Activated CD8-positive, alpha-beta T cell treated with anti-CD3 and anti-CD28 coated beads, Interleukin-2, amount 10 ng/mL, durations not matched to agents 7 days and 5 days (primary cell): Measurements from ENCODE around the gene CERS2. TPM values are rescaled to one million over a fixed set of nuclear protein-coding genes. Genes with fewer than 3 reads are reported as not detected.

Experiments used
- ATAC-seq: fragments of 150-1000 bp; cut with Tn5 transposase; one replicate; pipeline ENCODE4 v1.10.0; 2021; ENCODE audit warnings: moderate library complexity
- CTCF ChIA-PET: fragments of 350-600 bp; sonication (Branson Sonifier 250); formaldehyde crosslinking; loops from one replicate; lab custom pipeline; 2021; ENCODE audit warnings: antibody characterized with exemption; lab: Charles Lee
- POLR2A ChIA-PET: fragments of 350-600 bp; sonication (Branson Sonifier 250); formaldehyde crosslinking; loops from one replicate; lab custom pipeline; 2021; ENCODE audit warnings: antibody characterized with exemption; lab: Charles Lee
- DNase-seq: peaks from one replicate; pipeline ENCODE4 v3.0.0-alpha.2; 2020
- H3K27ac Mint-ChIP-seq: one replicate; pipeline ENCODE4 v1.8.0; 2021; ENCODE audit warnings: mild to moderate bottlenecking, mixed read lengths
- H3K27me3 Mint-ChIP-seq: one replicate; pipeline ENCODE4 v1.8.0; 2021; ENCODE audit warnings: low read depth, mixed read lengths
- H3K36me3 Mint-ChIP-seq: one replicate; pipeline ENCODE4 v1.8.0; 2021; ENCODE audit warnings: low read depth, mixed read lengths
- H3K4me1 Mint-ChIP-seq: one replicate; pipeline ENCODE4 v1.8.0; 2021; ENCODE audit warnings: low read depth, mixed read lengths
- H3K4me3 Mint-ChIP-seq: one replicate; pipeline ENCODE4 v1.8.0; 2021; ENCODE audit warnings: mild to moderate bottlenecking, mixed read lengths
- H3K9me3 Mint-ChIP-seq: one replicate; pipeline ENCODE4 v1.8.0; 2022; ENCODE audit warnings: mixed read lengths; ENCODE audit not compliant: insufficient read depth
- total RNA-seq, 2 experiments: library from RNA; stranded (reverse); gene quantifications; one replicate each; pipeline ENCODE4 v1.2.3, GENCODE V29; 2021

CERS2 gene
- total RNA-seq, 2 experiments from 2014 or later: 149 to 150 TPM

DNA sequence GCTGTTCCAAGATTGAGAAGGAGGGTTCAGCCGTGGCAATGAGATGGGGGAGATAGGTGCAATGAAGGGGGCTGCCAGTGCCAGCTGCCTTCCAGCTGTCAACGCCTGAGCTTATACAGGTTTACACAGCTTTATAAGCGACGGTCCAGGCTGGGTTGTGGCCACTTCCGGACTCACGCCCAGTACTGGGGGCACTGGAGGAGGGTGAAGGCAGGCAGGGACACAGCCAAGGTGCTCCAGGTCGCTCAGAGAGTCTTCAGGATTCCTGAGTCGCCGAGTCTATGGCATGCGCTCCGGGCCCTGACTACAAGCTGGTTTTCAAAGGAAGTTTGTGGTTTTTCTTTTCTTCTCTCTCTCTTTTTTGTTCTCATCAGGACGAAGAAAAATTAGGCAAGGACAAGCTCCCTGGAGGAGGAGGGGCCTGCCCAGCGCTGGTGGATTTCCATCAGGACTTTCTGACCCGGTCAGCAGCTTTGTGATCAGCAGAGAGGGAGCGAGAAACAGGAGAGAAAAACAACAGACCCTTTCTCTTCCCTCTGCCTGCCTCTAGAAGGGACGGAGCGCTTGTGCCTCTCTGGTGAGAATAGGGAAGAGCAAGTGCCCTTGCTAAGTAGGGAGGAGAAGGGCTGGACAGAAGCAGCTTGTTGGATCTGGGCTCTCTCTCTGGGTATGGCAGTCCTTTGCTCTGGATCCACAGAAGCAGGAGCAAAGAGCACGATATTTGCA, 31.9 kb upstream of the CERS2 start, which contains the start of gene MINDY1:
MINDY1 (minus strand) TSS at position 576 of the 726 bp plus-strand sequence. CDS start 4,285 bp downstream, outside the sequence.
- H3K9me3 Mint-ChIP-seq: no peaks in the 10 kb centered on the region
- ChIA-PET POLR2A (interaction anchor here (0.6 to 2.0 kb wide), 15 partner anchors 8 to 1557 kb away, joined by 3 to 8 read pairs (median 4); partner anchors contain the start of genes APH1A, C1orf56, CERS2 and GOLPH3L), CTCF (interaction anchor here (0.7 to 5.9 kb wide), 21 partner anchors 11 to 446 kb away, joined by 3 to 94 read pairs (median 6); partner anchors contain the start of genes ANXA9, C1orf56, CDC42SE1 and GABPB2)
- peaks cover 14% of the 10 kb centered on the region for H3K36me3 Mint-ChIP-seq
- peaks cover 86% of the 10 kb centered on the region for H3K4me1 Mint-ChIP-seq
- ATAC-seq (peak; percentile 25), DNase-seq (peak; percentile 53)
- peak within 1 kb of the TSS; percentile 98 for H3K4me3 Mint-ChIP-seq
- peak within 1 kb of the TSS; percentile 91 for H3K27ac Mint-ChIP-seq
- no peaks in the 10 kb centered on the region for H3K27me3 Mint-ChIP-seq

DNA sequence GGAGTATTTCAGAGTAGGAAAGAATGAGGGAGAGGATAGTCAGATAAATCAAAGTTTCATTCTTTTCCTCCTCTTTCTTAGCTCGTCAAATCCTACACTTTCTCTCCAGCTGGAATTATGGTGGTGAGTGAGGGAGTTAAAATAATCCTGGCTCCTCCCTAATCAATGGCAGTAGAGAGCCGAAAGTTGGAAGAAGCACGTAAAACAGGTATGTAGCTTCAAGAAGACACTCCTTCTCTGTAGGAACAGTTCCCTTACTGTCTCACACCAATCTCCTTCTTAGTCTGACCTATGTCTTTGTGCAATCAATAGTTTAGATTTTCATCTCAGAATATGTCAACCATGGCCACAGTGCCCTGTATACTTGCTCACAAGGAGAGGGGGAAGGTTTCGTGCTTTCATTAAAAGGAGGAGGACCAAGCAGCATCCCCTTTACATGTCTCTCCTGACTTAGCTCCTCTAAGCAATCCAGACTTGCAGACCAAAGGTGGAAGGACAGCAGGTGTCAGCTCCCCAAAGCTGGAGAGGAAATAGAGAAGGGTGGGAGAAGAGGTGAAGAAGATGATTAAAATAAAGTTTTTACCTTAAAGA, 31.2 kb upstream of the CERS2 start:
- Mint-ChIP-seq H3K27ac (peak overlapping the region; percentile 91), H3K4me3 (peak overlapping the region; percentile 98), H3K36me3 (peaks cover 18% of the 10 kb centered on the region), H3K4me1 (peaks cover 80% of the 10 kb centered on the region), H3K27me3 (no peaks in the 10 kb centered on the region), H3K9me3 (no peaks in the 10 kb centered on the region)
- DNase-seq (no peak), ATAC-seq (no peak)
- POLR2A ChIA-PET: interaction anchor here (0.6 to 2.0 kb wide), 15 partner anchors 8 to 1558 kb away, joined by 3 to 8 read pairs (median 4); partner anchors contain the start of genes APH1A, C1orf56, CERS2 and GOLPH3L
- CTCF ChIA-PET: interaction anchor here (1.0 to 5.9 kb wide), 22 partner anchors 10 to 446 kb away, joined by 3 to 94 read pairs (median 6); partner anchors contain the start of genes ANXA9, C1orf56, CDC42SE1 and GABPB2

DNA sequence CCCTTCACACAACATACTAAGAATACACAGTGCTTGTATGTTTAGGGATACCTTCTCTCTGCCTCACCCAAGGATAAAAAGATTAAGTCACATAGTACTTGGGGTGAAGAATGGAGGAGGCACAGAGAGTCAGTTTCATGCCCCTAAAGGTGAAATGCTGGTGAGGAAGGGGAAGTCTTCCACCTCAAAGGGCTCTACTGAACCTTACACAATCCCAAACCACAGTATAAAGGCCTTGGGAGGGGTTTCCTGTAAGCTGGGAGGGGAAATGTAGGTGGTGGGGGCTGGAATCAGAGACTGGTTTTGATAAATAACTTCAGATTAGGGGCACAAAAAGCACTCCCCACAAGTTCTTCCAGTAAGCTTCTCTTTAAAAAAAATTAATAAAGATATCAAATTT, 28.5 kb upstream of the CERS2 start:
- ChIA-PET CTCF (interaction anchor here (0.6 to 5.9 kb wide), 6 partner anchors 7 to 425 kb away, joined by 3 to 94 read pairs (median 8); partner anchors contain the start of gene ANXA9), POLR2A (interaction anchor here (0.9 kb wide), 1 partner anchor 30 kb away, joined by 4 read pairs; no protein-coding TSS in a partner anchor)
- ATAC-seq: no peak

DNA sequence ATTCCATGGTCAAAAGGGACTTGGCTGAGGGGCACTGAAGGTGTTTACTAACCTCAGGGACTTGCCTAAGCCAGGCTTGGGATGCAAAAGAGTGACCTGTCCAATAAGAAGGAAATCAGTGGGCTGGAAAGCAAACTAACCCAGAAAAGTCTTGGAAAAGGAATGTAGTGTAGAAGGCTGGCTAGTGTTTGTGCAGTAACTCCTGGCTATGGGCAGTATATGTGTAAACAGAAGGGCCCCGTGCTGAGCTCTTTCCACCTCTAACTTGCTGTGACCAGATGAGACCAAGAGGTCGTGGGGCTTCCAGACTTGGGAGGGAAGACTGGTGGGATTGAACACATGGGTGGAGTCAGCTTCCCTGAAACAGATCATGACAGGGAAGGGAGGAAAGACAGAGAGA, 28.0 kb upstream of the CERS2 start:
- Mint-ChIP-seq H3K27ac (peak overlapping the region; percentile 80), H3K27me3 (no peaks in the 10 kb centered on the region), H3K4me3 (peak overlapping the region; percentile 39), H3K36me3 (peaks cover 28% of the 10 kb centered on the region), H3K9me3 (no peaks in the 10 kb centered on the region), H3K4me1 (peaks cover 69% of the 10 kb centered on the region)
- DNase-seq (no peak), ATAC-seq (no peak)
- CTCF ChIA-PET: interaction anchor here (1.2 to 5.9 kb wide), 5 partner anchors 7 to 236 kb away, joined by 3 to 94 read pairs (median 11); partner anchors contain the start of gene ANXA9
- POLR2A ChIA-PET: no interaction called here

More for the DNA sequence above, 28.5 kb upstream of the CERS2 start:
- peaks cover 74% of the 10 kb centered on the region for H3K4me1 Mint-ChIP-seq
- H3K27me3 Mint-ChIP-seq: no peaks in the 10 kb centered on the region
- H3K4me3 Mint-ChIP-seq: peak overlapping the region; percentile 39
- no peaks in the 10 kb centered on the region for H3K9me3 Mint-ChIP-seq
- H3K27ac Mint-ChIP-seq: peak overlapping the region; percentile 80
- H3K36me3 Mint-ChIP-seq: peaks cover 28% of the 10 kb centered on the region
- no peak for DNase-seq

DNA sequence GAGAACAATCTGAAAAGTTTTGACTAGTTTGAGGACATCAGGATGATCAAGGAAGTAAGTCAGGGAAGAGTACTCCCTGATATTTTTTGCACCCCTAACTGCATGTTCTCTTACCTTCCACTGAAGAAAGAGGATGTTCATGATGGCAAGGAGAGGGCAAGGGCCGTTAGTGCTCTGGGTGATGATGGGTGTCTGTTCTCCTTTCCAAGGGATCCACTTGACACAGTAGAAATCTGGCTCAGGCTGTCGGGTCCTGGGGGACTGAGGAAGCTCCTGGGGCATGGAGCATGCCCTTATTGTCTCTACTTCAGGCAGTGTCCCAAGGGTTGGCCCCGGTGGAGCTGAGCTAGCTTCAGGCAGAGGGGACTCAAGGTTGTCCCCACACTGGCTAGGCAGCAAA, 27.4 kb upstream of the CERS2 start:
- ChIA-PET CTCF (interaction anchor here (0.9 to 10.1 kb wide), 5 partner anchors 6 to 98 kb away, joined by 3 to 164 read pairs (median 60); partner anchors contain the start of gene ANXA9), POLR2A (no interaction called here)
- DNase-seq (no peak), ATAC-seq (no peak)
- no peak overlapping the region for H3K27ac Mint-ChIP-seq
- H3K36me3 Mint-ChIP-seq: peaks cover 31% of the 10 kb centered on the region
- no peaks in the 10 kb centered on the region for H3K9me3 Mint-ChIP-seq
- H3K4me1 Mint-ChIP-seq: peaks cover 63% of the 10 kb centered on the region
- no peaks in the 10 kb centered on the region for H3K27me3 Mint-ChIP-seq
- no peak overlapping the region for H3K4me3 Mint-ChIP-seq

DNA sequence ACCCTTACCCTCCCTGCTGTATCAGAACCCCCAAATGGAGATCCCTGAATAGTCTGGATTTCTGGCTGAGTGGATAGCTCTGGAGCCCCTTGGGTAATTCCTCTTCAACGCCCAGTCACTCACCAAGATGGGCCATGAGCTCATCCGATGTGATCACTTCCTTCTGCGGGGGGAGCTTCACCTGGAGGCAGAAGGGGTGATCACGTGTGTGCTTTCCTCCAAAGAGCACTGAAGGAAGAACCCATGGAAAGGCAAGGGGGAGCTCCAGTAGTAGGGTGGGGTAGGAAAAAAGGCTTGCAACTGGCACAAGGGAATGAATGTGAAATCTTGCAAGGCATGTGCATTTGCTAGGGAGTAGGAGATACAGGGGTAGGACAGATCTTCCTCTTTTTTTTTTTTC, 27.0 kb upstream of the CERS2 start:
- Mint-ChIP-seq H3K27me3 (no peaks in the 10 kb centered on the region), H3K36me3 (peaks cover 33% of the 10 kb centered on the region), H3K4me1 (peaks cover 59% of the 10 kb centered on the region), H3K27ac (no peak overlapping the region), H3K4me3 (no peak overlapping the region), H3K9me3 (no peaks in the 10 kb centered on the region)
- ATAC-seq: no peak
- CTCF ChIA-PET: interaction anchor here (0.7 to 10.1 kb wide), 4 partner anchors 18 to 98 kb away, joined by 3 to 164 read pairs (median 7); partner anchors contain the start of gene ANXA9
- POLR2A ChIA-PET: no interaction called here
- DNase-seq: no peak

DNA sequence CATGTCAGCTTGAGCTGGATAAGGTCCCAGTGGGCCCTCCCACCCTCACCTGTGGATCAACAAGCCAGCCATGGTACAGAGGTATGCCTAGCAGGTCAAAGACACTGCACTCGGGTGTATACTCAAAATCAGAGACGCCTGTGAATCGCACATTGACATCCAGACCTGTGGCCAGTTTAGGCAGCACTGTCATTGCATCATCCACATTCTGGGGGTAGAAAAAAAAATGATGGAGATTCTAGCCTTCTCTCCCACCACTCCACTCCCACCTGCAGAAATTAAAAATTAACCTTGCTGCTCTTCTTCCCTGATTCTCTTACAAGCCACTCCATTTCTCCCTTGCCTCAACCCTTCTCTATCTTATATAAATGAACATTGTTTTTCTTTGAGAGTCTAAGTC, 25.8 kb upstream of the CERS2 start:
- Mint-ChIP-seq H3K4me1 (peaks cover 53% of the 10 kb centered on the region), H3K4me3 (no peak overlapping the region), H3K36me3 (peaks cover 33% of the 10 kb centered on the region), H3K9me3 (no peaks in the 10 kb centered on the region), H3K27me3 (no peaks in the 10 kb centered on the region), H3K27ac (no peak overlapping the region)
- CTCF ChIA-PET: interaction anchor here (3.6 to 10.1 kb wide), 2 partner anchors 17 to 24 kb away, joined by 11 to 164 read pairs; partner anchors contain the start of gene ANXA9
- no peak for ATAC-seq
- POLR2A ChIA-PET: interaction anchor here (0.5 kb wide), 1 partner anchor 54 kb away, joined by 3 read pairs; no protein-coding TSS in a partner anchor
- no peak for DNase-seq

DNA sequence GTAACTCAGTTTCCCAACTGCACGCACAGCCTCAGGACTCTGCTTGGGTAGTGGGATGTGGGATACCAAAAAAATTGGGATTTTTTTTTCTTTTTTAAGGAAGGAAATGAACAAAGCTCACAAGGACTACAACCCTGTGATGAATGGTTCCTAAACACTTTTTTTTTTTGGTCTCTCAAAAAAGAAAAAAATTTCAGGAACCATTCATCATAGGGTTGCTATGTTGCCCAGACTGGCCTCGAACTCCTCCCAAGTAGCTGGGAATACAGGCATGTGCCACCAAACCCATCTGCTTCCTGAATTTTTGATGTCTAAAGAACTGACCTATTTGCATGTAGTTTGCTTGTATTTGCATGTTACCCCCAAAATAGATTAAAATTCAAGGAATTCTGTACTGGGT, 25.3 kb upstream of the CERS2 start:
- H3K4me1 Mint-ChIP-seq: peaks cover 51% of the 10 kb centered on the region
- H3K27me3 Mint-ChIP-seq: no peaks in the 10 kb centered on the region
- H3K36me3 Mint-ChIP-seq: peaks cover 33% of the 10 kb centered on the region
- no peak for ATAC-seq
- CTCF ChIA-PET: interaction anchor here (1.2 to 10.1 kb wide), 2 partner anchors 12 to 17 kb away, joined by 6 to 164 read pairs; partner anchors contain the start of gene ANXA9
- H3K4me3 Mint-ChIP-seq: no peak overlapping the region
- H3K9me3 Mint-ChIP-seq: no peaks in the 10 kb centered on the region
- DNase-seq: no peak
- POLR2A ChIA-PET: no interaction called here
- H3K27ac Mint-ChIP-seq: no peak overlapping the region

DNA sequence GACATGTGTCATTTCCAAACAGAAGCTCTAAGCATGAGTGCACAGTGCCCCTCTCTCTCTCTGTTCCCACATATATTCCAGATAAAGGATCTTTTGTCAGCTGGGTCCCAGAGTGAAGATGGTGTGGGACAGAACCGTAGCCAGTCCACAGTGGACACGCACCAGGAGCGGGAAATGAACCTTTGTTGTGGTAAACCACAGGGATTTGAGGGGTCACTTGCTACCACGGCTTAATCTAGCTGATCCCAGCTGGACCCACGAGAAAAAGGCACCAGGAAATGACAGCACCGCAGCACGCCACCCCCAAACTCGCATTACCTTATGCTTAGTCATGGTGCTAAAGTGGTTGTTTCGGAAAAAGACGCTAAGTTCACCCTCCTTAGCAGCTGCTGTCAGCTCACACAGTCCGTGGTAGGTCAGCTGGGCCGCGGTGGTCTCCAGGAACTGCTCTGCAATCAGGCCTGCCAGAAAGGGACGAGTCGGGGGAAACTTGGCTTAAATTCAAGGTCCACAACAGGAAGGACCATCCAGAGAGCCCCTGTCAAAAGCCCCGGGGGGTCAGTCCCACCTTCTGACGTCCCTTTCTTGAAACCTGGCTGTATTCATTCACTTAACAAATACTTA, 24.5 kb upstream of the CERS2 start:
- Mint-ChIP-seq H3K27me3 (no peaks in the 10 kb centered on the region), H3K4me3 (no peak overlapping the region), H3K27ac (peak overlapping the region; percentile 11), H3K4me1 (peaks cover 44% of the 10 kb centered on the region), H3K36me3 (peaks cover 33% of the 10 kb centered on the region), H3K9me3 (no peaks in the 10 kb centered on the region)
- no peak for ATAC-seq
- DNase-seq: no peak
- ChIA-PET CTCF (interaction anchor here (0.8 to 10.1 kb wide), 3 partner anchors 13 to 302 kb away, joined by 3 to 164 read pairs (median 6); partner anchors contain the start of genes ANXA9 and GOLPH3L), POLR2A (no interaction called here)

DNA sequence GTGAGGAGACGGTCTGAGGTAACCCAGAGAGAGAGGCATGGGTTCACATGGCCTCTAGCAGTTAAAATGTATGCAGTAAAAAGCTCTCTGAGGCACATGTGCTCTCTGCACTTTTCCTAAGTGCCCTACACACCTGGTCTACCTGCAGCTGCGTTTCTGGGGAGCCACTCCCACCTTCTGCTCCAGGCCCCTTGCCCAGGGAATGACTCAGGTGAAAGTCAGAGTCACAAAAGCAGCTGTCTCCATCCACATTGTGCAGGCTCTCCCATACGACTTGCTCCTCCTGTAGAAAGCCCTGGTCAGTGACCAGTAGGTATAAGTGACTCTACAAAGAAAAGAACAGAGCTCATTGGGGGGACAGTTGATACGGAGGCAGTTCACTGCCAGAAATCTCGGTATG, 23.3 kb upstream of the CERS2 start:
- ChIA-PET POLR2A (interaction anchor here (0.9 to 1.5 kb wide), 3 partner anchors 8 to 60 kb away, joined by 3 to 6 read pairs (median 4); partner anchors contain the start of gene MINDY1), CTCF (interaction anchor here (0.6 to 10.1 kb wide), 4 partner anchors 7 to 532 kb away, joined by 3 to 164 read pairs (median 48); partner anchors contain the start of genes ANXA9 and MINDY1)
- Mint-ChIP-seq H3K27ac (no peak overlapping the region), H3K4me1 (peaks cover 34% of the 10 kb centered on the region), H3K4me3 (no peak overlapping the region), H3K9me3 (no peaks in the 10 kb centered on the region), H3K36me3 (peaks cover 33% of the 10 kb centered on the region), H3K27me3 (no peaks in the 10 kb centered on the region)
- no peak for ATAC-seq
- no peak for DNase-seq
